K562 (cell line): ENCODE measurements around the gene MICAL2. TPM values are rescaled to one million over a fixed set of nuclear protein-coding genes. Genes with fewer than 3 reads are reported as not detected.

Experiments used
- ATAC-seq: fragments of 200-7000 bp; cut with Tn5 transposase; 3 replicates; pipeline ENCODE4 v1.9.1; 2020; ENCODE audit warnings: moderate library complexity
- BruUV-seq: library from RNA; stranded (reverse); fragments of 400-500 nt; replicated peaks from 2 replicates; lab custom pipeline; 2021; lab: Mats Ljungman, UMichigan
- CTCF ChIA-PET: fragments of 300-600 bp; formaldehyde crosslinking; extraction: SDS; loops from one replicate; lab custom pipeline; 2021; ENCODE audit warnings: low intra/inter-chr PET ratio; lab: Yijun Ruan, JAX
- POLR2A ChIA-PET: fragments of 300-600, 350-650 bp; sonication (Branson Sonifier 250); formaldehyde crosslinking; extraction: SDS; loops from one replicate; lab custom pipeline; 2021; ENCODE audit warnings: antibody characterized with exemption, inconsistent platforms; lab: Yijun Ruan, JAX
- DNase-seq, 4 experiments: peaks; one replicate each; pipeline versions ENCODE4 v3.0.0 to v3.0.0-alpha.2; 2011 to 2018; ENCODE audit warnings: low spot score in 3 of 4, mixed read lengths in 3 of 4; ENCODE audit errors: extremely low read depth in 1 of 4
- FAIRE-seq: peaks from 2 replicates; lab custom pipeline; 2011; peaks lifted over from hg19 to GRCh38; lab: Jason Lieb, UNC
- H2AFZ ChIP-seq: 2 replicates; pipeline ENCODE4 v1.6.0; 2011; ENCODE audit warnings: low read depth, low read length, control low read depth, inconsistent platforms
- H3K27ac ChIP-seq: fragments of 200-600 bp; 3 replicates; pipeline ENCODE4 v1.8.0; 2011; ENCODE audit warnings: low read depth, mild to moderate bottlenecking, control low read depth, inconsistent platforms, low read length, moderate library complexity, mixed read lengths; ENCODE audit errors: extremely low read depth
- H3K27me3 ChIP-seq, 2 experiments: fragments of 300-600 bp in 1 of 2; 2 replicates in 1 of 2; 3 replicates in 1 of 2; pipeline versions ENCODE4 v1.6.0 to v1.8.0; 2011; ENCODE audit warnings: inconsistent platforms in 2 of 2, low read length in 2 of 2, mild to moderate bottlenecking in 1 of 2, mixed read lengths in 1 of 2, moderate library complexity in 1 of 2; ENCODE audit not compliant: control insufficient read depth in 2 of 2, insufficient read depth in 2 of 2
- H3K36me3 ChIP-seq: fragments of 300-600 bp; 3 replicates; pipeline ENCODE4 v1.8.0; 2011; ENCODE audit warnings: mild to moderate bottlenecking, low read length, inconsistent platforms; ENCODE audit not compliant: control insufficient read depth, insufficient read depth
- H3K4me1 ChIP-seq, 2 experiments: fragments of 200-600 bp in 1 of 2; replicated peaks in 1 of 2; 2 replicates in 1 of 2; 3 replicates in 1 of 2; pipeline versions ENCODE4 v1.5.1 to v1.8.0; 2011; ENCODE audit warnings: inconsistent platforms in 2 of 2, low read length in 2 of 2, mild to moderate bottlenecking in 1 of 2, mixed read lengths in 1 of 2, moderate library complexity in 1 of 2; ENCODE audit not compliant: control insufficient read depth in 2 of 2, insufficient read depth in 2 of 2
- H3K4me2 ChIP-seq: 2 replicates; pipeline ENCODE4 v1.6.1; 2011; ENCODE audit warnings: low read length, control low read depth, inconsistent platforms, mixed read lengths; ENCODE audit not compliant: insufficient read depth
- H3K4me3 ChIP-seq: fragments of 200-600 bp; sonication (generic), shearing (Covaris generic); 2 replicates; pipeline ENCODE4 v1.5.1; 2016; ENCODE audit warnings: control low read depth, inconsistent platforms
- H3K79me2 ChIP-seq: fragments of 200-600 bp; 3 replicates; pipeline ENCODE4 v1.8.0; 2011; ENCODE audit warnings: low read length, inconsistent platforms; ENCODE audit not compliant: control insufficient read depth, insufficient read depth
- H3K9ac ChIP-seq, 2 experiments: 2 replicates each; pipeline versions ENCODE4 v1.6.0 to v1.6.1; 2011; ENCODE audit warnings: low read depth in 2 of 2, low read length in 2 of 2, control low read depth in 1 of 2, inconsistent platforms in 1 of 2, mild to moderate bottlenecking in 1 of 2, mixed read lengths in 1 of 2; ENCODE audit not compliant: insufficient read depth in 1 of 2
- H3K9me1 ChIP-seq: one replicate; pipeline ENCODE4 v1.6.0; 2011; ENCODE audit warnings: inconsistent platforms, mild to moderate bottlenecking, low read length, moderate library complexity; ENCODE audit not compliant: control insufficient read depth, insufficient read depth
- H3K9me3 ChIP-seq: replicated peaks from 2 replicates; pipeline ENCODE4 v1.5.1; 2011; ENCODE audit warnings: low read depth, low read length, inconsistent platforms; ENCODE audit not compliant: control insufficient read depth, insufficient read depth
- H4K20me1 ChIP-seq: replicated peaks from 2 replicates; pipeline ENCODE4 v1.6.1; 2011; ENCODE audit warnings: low read length, inconsistent platforms, mixed read lengths; ENCODE audit not compliant: control insufficient read depth, insufficient read depth
- CHD7 ChIP-seq: fragments of 200-600 bp; sonication (generic); IDR thresholded peaks from one replicate; pipeline ENCODE4 v1.6.1; 2012; ENCODE audit warnings: mild to moderate bottlenecking, low read depth, low read length, inconsistent platforms
- CTCF ChIP-seq, 3 experiments: IDR thresholded peaks in 2 of 3; conservative IDR thresholded peaks in 1 of 3; 2 replicates each; pipeline ENCODE4 v1.5.1; 2011 to 2012; ENCODE audit warnings: low read length in 3 of 3, mild to moderate bottlenecking in 3 of 3, control low read depth in 2 of 3, improper control_type of control experiment in 1 of 3, inconsistent platforms in 1 of 3, low read depth in 1 of 3, mixed read lengths in 1 of 3, moderate library complexity in 1 of 3; ENCODE audit not compliant: insufficient read depth in 2 of 3
- KAT8 ChIP-seq: fragments of 450-650 bp; IDR thresholded peaks from 2 replicates; pipeline ENCODE4 v1.6.1; 2016; ENCODE audit warnings: low read depth, mild to moderate bottlenecking
- KDM1A ChIP-seq, 2 experiments: fragments of 450-650 bp; IDR thresholded peaks; 2 replicates each; pipeline ENCODE4 v1.6.1; 2016; ENCODE audit warnings: mild to moderate bottlenecking in 2 of 2
- MCM7 ChIP-seq, 2 experiments: fragments of 450-650 bp; IDR thresholded peaks; 2 replicates each; pipeline ENCODE4 v1.6.1; 2016 to 2018
- RCOR1 ChIP-seq, 2 experiments: IDR thresholded peaks; 2 replicates each; pipeline ENCODE4 v1.6.1; 2012; ENCODE audit warnings: low read depth in 2 of 2, low read length in 2 of 2, borderline replicate concordance in 1 of 2, improper control_type of control experiment in 1 of 2
- ZNF24 ChIP-seq: fragments of 450-650 bp; IDR thresholded peaks from 2 replicates; pipeline ENCODE4 v1.6.1; 2016
- WGBS: fragments of 100-300 bp; shearing (Covaris generic); methylation state at CpG from one replicate; pipeline ENCODE4 v1.1.6; 2016; ENCODE audit warnings: low coverage, mixed read lengths; ENCODE audit not compliant: insufficient coverage; ENCODE audit errors: missing lambda C conversion rate; 5-methylcytosine and 5-hydroxymethylcytosine counted together
- in situ Hi-C: fragments of 300-500 bp; cut with MboI; formaldehyde crosslinking; loops from 4 replicates; pipeline ENCODE4 v1.15.0; 2018; ENCODE audit warnings: inconsistent platforms, mixed read lengths
- intact Hi-C: fragments of 100-400 bp; cut with micrococcal nuclease; formaldehyde crosslinking; loops from 2 replicates; pipeline ENCODE4 v1.14.2; 2022
- polyA plus RNA-seq, 8 experiments: library from polyadenylated mRNA; depleted of rRNA in 4 of 8; stranded (reverse) in 5 of 8; unstranded in 3 of 8; fragments of >200 nt; fragmentation: Nextera tagmentation in 2 of 8; fragmentation: Illumina TruSeq in 1 of 8; extraction: Ambion mirVana in 2 of 8; extraction: Trizol in 1 of 8; gene quantifications; 2 replicates each; pipeline versions ENCODE4 v1.2.1 to v1.2.3, GENCODE V29; 2011 to 2014; ENCODE audit warnings: inconsistent platforms in 1 of 8, missing spikeins in 1 of 8
- total RNA-seq, 7 experiments: library from RNA; depleted of rRNA in 6 of 7; stranded (reverse); fragments of >200 nt in 6 of 7; fragmentation: Illumina TruSeq in 2 of 7; extraction: Trizol in 2 of 7; gene quantifications; 2 replicates each; pipeline versions ENCODE4 v1.2.1 to v1.2.3, GENCODE V29; 2011 to 2021; ENCODE audit warnings: low replicate concordance in 1 of 7

Gene MICAL2
- total and polyA plus RNA-seq, 9 of the 15 experiments (the other 6 are each of a cell fraction or from before 2014, with no cell fraction given) = 4.7 to 64.2 (median 33.6) TPM

- no TSS peak for BruUV-seq
- no peak overlapping the region for H3K4me2 ChIP-seq
- H3K9me3 ChIP-seq = no peaks in the 10 kb centered on the region
- H3K4me1 ChIP-seq = peaks cover 26 to 55% of the 10 kb centered on the region in 2 experiments
- H4K20me1 ChIP-seq = no peaks in the 10 kb centered on the region
- ChIA-PET CTCF (no interaction called here), POLR2A (interaction anchor here (0.6 to 4.3 kb wide), 7 partner anchors 8 to 173 kb away, joined by 3 to 37 read pairs (median 3); no protein-coding TSS in a partner anchor)
- peaks cover 11% of the 10 kb centered on the region; the same call in 2 of the 3 replicates for H3K79me2 ChIP-seq
- in situ Hi-C loops = no loop called here
- ATAC-seq = no peak
- H3K36me3 ChIP-seq = no peaks in the 10 kb centered on the region
- intact Hi-C loops = no loop called here
- WGBS = 44% methylated on average over 4 of the region's 4 CpGs
- no peaks in the 10 kb centered on the region for H3K27me3 ChIP-seq
- H3K9me1 ChIP-seq = no peaks in the 10 kb centered on the region
- no peak overlapping the region for H2AFZ ChIP-seq
- peak; percentile 19 for FAIRE-seq
- H3K9ac ChIP-seq = peak overlapping the region in 1 of 2 experiments; percentile 10; a peak in 1 of 4 replicates
- H3K4me3 ChIP-seq = no peak overlapping the region
- no peak for DNase-seq
- H3K27ac ChIP-seq = no peak overlapping the region
- TF ChIP-seq CHD7 (no peak), KAT8 (no peak), RCOR1 (IDR thresholded peaks at IDR 0.05; ENCODE audit: borderline replicate concordance in 1 of 2, low read depth in 2 of 2, low read length in 2 of 2) (0 out of 4 replicates have a peak, but pooled peaks of 1 of the 2 experiments have one; percentile 1), ZNF24 (0 out of 2 replicates have a peak, but pooled peaks have one; percentile 28), CTCF (IDR thresholded peaks at IDR 0.05 in 2 of 3, conservative IDR thresholded peaks at IDR 0.05 in 1 of 3; ENCODE audit: insufficient read depth in 2 of 3, low read depth in 1 of 3, low read length in 3 of 3) (0 out of 6 replicates have a peak, but pooled peaks of 1 of the 3 experiments have one; percentile 9), MCM7 (IDR thresholded peaks at IDR 0.05) (no peak), KDM1A (IDR thresholded peaks at IDR 0.05) (peak; percentile 22 to 70; a peak in 3 of 4 replicates)
These were observed 17.0 kb downstream of the MICAL2 start for GRCh38 chr11:12127206-12127898.
